ENCODE results near the gene SERPINE1.

Gene SERPINE1

GRCh38 chr7:101160910-101161309 lies 34.0 kb downstream of the SERPINE1 start:
- peaks cover 16% of the 10 kb centered on the region; the same call in 1 of the 2 replicates for H3F3A ChIP-seq (ENCODE audit: insufficient read depth)
- H3K27ac ChIP-seq (ENCODE audit: low read depth, low read length), result no peak overlapping the region

GRCh38 chr7:101161692-101162471 lies 35.0 kb downstream of the SERPINE1 start:
- Histone ChIP-seq H3K79me2 (ENCODE audit: insufficient read depth, low read length) (no peaks in the 10 kb centered on the region), H3K9ac (ENCODE audit: low read length) (peak overlapping the region; percentile 61), H4K20me1 (ENCODE audit: low read depth, low read length) (no peaks in the 10 kb centered on the region), H3K4me2 (ENCODE audit: low read depth, low read length, poor library complexity, severe bottlenecking) (peak overlapping the region; percentile 76), H3K27ac (ENCODE audit: low read depth, low read length) (peak overlapping the region; percentile 59), H3K4me3 (ENCODE audit: insufficient read depth, low read length, poor library complexity, severe bottlenecking) (no peak overlapping the region), H3K27me3 (ENCODE audit: low read length) (no peaks in the 10 kb centered on the region), H3K9me3 (ENCODE audit: insufficient read depth, low read length) (no peaks in the 10 kb centered on the region), H3F3A (ENCODE audit: insufficient read depth) (peaks cover 13% of the 10 kb centered on the region; the same call in 1 of the 2 replicates), H3K36me3 (ENCODE audit: low read length) (no peaks in the 10 kb centered on the region), H3K9me2 (replicated peaks; ENCODE audit: insufficient read depth, low read length) (no peaks in the 10 kb centered on the region), H2AFZ (ENCODE audit: low read depth, low read length, severe bottlenecking) (peak overlapping the region; percentile 36)
- no peak for TF ChIP-seq EZH2phosphoT487 (conservative IDR thresholded peaks at IDR 0.05; ENCODE audit: low read length)
- TF ChIP-seq CTCF (IDR thresholded peaks at IDR 0.05; ENCODE audit: insufficient read depth, low read length, poor library complexity, severe bottlenecking), result no peak

More at GRCh38 chr7:101160910-101161309, 34.0 kb downstream of the SERPINE1 start:
- Histone ChIP-seq H3K27me3 (ENCODE audit: low read length) (no peaks in the 10 kb centered on the region), H3K4me3 (ENCODE audit: insufficient read depth, low read length, poor library complexity, severe bottlenecking) (no peak overlapping the region), H3K9me2 (replicated peaks; ENCODE audit: insufficient read depth, low read length) (no peaks in the 10 kb centered on the region), H2AFZ (ENCODE audit: low read depth, low read length, severe bottlenecking) (no peak overlapping the region), H3K9ac (ENCODE audit: low read length) (no peak overlapping the region), H3K79me2 (ENCODE audit: insufficient read depth, low read length) (no peaks in the 10 kb centered on the region), H3K4me2 (ENCODE audit: low read depth, low read length, poor library complexity, severe bottlenecking) (no peak overlapping the region), H4K20me1 (ENCODE audit: low read depth, low read length) (no peaks in the 10 kb centered on the region), H3K9me3 (ENCODE audit: insufficient read depth, low read length) (no peaks in the 10 kb centered on the region), H3K36me3 (ENCODE audit: low read length) (no peaks in the 10 kb centered on the region)
- TF ChIP-seq CTCF (IDR thresholded peaks at IDR 0.05; ENCODE audit: insufficient read depth, low read length, poor library complexity, severe bottlenecking), result no peak
- no peak for TF ChIP-seq EZH2phosphoT487 (conservative IDR thresholded peaks at IDR 0.05; ENCODE audit: low read length)

DNA sequence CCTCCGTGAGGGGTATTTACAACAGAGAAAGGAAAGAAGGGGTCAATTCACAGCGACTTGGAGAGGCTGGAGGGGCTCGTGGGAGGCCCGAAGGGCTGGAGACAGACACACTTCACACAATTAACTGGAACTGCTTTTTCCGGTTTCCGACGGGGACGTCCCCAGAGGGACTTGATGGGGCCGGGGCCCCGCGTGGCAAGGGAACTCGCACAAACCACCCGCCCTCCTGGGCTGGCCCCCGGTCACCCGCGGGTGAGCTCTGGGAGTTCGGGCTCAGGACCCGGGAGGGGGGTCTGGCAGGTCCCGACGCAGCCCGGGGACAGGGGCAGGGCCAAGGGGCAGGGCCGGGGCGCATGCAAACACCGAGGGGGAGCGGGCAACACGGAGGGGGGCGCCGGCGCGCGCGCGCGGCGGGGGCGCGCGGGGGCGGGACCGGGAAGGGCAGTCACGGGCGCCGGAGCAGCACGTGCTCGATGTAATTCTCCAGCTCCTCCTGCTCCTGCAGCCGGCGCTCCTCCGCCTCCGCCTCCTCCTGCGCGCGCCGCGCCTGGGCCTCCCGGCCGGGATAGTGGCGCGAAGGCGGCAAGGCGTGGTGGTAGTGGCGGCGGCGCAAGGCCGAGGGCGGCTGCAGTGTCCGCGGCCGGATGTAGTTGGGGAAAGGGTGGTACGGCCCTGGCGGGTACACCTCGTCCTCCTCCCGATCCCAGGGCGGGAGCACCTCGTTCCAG lies 35.8 kb downstream of the SERPINE1 start:
- H3K79me2 ChIP-seq (ENCODE audit: insufficient read depth, low read length), result no peaks in the 10 kb centered on the region
- no peaks in the 10 kb centered on the region for H4K20me1 ChIP-seq (ENCODE audit: low read depth, low read length)
- H3K9me3 ChIP-seq (ENCODE audit: insufficient read depth, low read length), result no peaks in the 10 kb centered on the region
- no peaks in the 10 kb centered on the region for H3K9me2 ChIP-seq (replicated peaks; ENCODE audit: insufficient read depth, low read length)
- H3K27ac ChIP-seq (ENCODE audit: low read depth, low read length), result peak overlapping the region; percentile 59
- H2AFZ ChIP-seq (ENCODE audit: low read depth, low read length, severe bottlenecking), result peak overlapping the region; percentile 36
- H3K27me3 ChIP-seq (ENCODE audit: low read length), result no peaks in the 10 kb centered on the region
- H3K9ac ChIP-seq (ENCODE audit: low read length), result peak overlapping the region; percentile 61
- peaks cover 8% of the 10 kb centered on the region; the same call in 1 of the 2 replicates for H3F3A ChIP-seq (ENCODE audit: insufficient read depth)
- no peaks in the 10 kb centered on the region for H3K36me3 ChIP-seq (ENCODE audit: low read length)
- peak overlapping the region; percentile 76 for H3K4me2 ChIP-seq (ENCODE audit: low read depth, low read length, poor library complexity, severe bottlenecking)
- H3K4me3 ChIP-seq (ENCODE audit: insufficient read depth, low read length, poor library complexity, severe bottlenecking), result peak overlapping the region; percentile 60
- TF ChIP-seq CTCF (IDR thresholded peaks at IDR 0.05; ENCODE audit: insufficient read depth, low read length, poor library complexity, severe bottlenecking) (no peak), EZH2phosphoT487 (conservative IDR thresholded peaks at IDR 0.05; ENCODE audit: low read length) (no peak)

Data from SU-DHL-6 (cell line).